NCI-H2196 (cell line): Measurements from ENCODE around the gene SURF6.
"Not testable (repeated sequence)": the region's sequence is repeated elsewhere in the genome, so short reads cannot be mapped to it uniquely, and the experiment has no call there.

Experiments
- DNase-seq: peaks from one replicate; lab custom pipeline; 2025; ENCODE audit not compliant: unreplicated experiment; lab: John Stamatoyannopoulos, UW

The SURF6 gene

GRCh38 chr9:133335924-133336811 lies at the start of gene SURF6:
SURF6 (minus strand) TSS chr9:133336188; CDS start chr9:133336132, 56 bp downstream.
- peak; percentile 95 for DNase-seq

DNA sequence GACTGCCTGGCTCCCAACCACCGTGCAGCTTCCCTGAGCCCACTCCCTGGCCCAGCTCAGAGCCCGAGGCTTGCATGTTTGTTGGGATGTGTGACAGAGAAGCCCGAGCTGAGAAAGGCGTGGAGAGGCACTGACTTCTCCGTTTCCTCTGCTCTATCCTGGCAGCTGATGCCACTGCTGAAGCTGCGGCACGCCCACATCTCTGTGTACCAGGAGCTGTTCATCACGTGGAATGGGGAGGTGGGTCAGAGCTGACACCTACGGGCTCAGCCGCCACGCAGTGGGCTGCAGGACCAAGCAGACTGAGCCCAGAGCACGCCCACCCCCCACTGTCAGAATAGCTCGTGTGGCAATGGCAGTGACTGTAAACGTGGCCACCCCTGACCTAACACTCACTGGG lies 49.5 kb upstream of the SURF6 start:
- no peak for DNase-seq

- DNase-seq = no peak
These were observed 48.8 kb upstream of the SURF6 start for GRCh38 chr9:133384736-133385321.

DNA sequence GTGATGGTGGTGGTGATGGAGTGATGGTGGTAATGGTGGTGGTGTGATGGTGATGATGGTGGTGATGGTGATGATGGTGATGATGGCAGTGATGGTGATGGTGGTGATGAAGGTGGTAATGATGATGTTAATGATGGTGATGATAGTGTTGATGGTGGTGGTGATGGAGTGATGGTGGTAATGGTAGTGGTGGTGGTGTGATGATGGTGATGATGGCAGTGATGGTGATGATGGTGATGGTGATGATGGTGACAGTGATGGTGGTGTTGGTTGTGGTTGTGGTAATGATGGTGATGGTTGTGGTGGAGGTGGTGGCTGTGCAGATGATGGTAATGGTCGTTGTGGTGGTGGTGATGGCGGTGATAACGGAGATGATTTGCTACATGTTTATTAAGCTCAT lies 47.5 kb upstream of the SURF6 start:
- no peak for DNase-seq

DNA sequence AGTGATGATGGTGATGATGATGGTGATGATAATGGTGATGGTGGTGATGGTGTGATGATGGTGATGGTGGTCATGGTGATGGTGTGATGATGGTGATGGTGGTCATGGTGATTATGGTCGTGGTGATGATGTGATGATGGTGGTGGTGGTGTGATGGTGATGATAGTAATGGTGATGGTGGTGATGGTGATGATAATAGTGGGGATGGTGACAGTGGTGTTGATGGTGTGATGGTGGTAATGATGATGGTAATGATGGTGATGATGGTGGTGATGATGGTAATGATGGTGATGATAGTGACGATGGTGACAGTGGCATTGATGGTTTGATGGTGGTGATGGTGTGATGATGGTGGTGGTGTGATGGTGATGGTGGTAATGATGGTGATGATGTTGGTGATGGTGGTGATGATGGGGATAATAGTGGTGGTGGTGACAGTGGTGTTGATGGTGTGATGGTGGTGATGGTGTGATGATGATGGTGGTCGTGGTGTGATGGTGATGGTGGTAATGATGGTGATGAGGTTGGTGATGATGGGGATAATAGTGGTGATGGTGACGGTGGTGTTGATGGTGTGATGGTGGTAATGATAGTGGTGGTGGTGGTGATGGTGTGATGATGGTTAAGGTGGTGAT lies 46.6 kb upstream of the SURF6 start:
- DNase-seq = no peak

DNA sequence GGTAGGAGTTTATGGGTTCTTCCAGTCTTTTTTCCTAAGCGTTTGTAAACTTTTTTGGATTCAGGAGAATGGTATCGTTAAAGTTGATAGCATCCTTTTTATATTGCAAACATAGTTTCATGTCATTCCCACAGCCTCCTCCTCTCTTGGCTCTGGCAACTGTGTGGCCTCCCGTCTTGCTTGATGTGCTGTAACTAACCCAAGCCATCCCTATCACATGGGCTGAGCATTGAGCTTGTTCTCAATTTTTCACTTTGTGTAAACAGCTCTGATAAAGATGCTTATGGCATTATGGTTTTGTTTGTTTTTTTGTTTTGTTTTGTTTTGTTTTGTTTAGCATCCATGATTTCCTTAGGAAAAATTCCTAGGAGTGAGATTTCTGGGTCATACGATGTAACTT lies 44.7 kb upstream of the SURF6 start:
- DNase-seq = no peak

GRCh38 chr9:133379153-133380086 lies 43.4 kb upstream of the SURF6 start:
- DNase-seq = no peak

DNA sequence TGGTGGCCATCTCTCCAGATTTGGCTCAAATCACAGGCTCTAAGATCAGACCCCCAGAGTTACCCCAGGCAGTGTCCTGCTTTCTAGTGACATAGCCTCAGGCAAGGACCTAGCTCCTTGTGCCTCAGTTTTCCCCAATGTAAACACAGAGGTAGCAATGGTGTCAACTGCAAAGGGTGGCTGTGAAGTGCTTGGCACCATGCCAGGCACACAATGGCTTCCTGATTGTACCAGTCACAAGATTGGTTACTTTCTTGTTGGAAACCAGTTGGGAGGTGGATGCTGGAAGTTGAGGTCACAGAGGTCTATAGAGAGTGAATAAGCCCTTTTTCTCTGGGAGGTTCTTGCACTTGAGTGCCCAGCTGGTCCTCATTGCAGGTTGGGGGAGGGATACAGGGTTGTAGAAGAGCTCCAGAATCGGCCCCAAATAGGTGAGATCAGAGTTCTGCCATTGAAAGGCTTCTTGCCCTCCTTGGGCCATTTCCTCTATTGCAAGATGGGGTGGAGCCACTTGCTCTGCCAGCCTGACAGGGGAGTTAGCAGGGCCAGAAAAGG lies 42.5 kb upstream of the SURF6 start:
- peak; percentile 24 for DNase-seq

DNA sequence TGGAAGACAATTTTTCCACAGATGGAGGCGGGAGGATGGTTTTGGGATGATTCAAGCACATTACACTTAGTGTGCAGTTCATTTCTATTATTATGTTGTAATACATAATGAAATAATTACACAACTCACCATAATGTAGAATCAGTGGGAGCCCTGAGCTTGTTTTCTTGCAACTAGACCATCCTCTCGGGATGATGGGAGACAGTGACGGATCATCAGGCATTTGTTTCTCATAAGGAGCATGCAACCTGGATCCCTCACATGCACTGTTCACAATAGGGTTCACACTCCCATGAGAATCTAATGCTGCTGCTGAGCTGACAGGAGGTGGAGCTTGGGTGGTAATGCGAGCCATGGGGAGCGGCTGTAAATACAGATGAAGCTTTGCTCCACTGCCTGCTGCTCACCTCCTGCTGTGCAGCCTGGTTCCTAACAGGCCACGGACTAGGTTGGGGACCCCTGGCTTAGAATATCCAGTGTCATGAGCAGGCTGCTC lies 41.8 kb upstream of the SURF6 start:
- no peak for DNase-seq

DNA sequence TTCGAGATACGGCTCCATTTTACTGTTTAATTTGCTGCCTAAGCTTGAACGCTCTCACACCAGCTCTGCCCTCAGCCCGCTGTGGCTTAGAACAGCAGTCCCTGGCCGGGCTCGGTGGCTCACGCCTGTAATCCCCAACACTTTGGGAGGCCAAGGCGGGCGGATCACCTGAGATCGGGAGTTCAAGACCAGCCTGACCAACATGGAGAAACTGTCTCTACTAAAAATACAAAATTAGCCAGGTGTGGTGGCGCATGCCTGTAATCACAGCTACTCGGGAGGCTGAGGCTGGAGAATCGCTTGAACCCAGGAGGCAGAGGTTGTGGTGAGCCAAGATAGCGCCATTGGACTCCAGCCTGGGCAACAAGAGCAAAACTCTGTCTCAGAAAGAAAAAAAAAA lies 41.3 kb upstream of the SURF6 start:
- DNase-seq = not testable (repeated sequence)

- peak; percentile 96 for DNase-seq
These were observed 40.0 kb upstream of the SURF6 start, which contains the start of the genes STKLD1 and SURF4 for GRCh38 chr9:133375724-133376654. STKLD1 (plus strand) TSS chr9:133376366; CDS start chr9:133376474, 108 bp downstream. SURF4 (minus strand) TSS chr9:133376060; CDS start chr9:133375969, 91 bp downstream.

GRCh38 chr9:133375116-133375723 lies 39.2 kb upstream of the SURF6 start:
- no peak for DNase-seq

DNA sequence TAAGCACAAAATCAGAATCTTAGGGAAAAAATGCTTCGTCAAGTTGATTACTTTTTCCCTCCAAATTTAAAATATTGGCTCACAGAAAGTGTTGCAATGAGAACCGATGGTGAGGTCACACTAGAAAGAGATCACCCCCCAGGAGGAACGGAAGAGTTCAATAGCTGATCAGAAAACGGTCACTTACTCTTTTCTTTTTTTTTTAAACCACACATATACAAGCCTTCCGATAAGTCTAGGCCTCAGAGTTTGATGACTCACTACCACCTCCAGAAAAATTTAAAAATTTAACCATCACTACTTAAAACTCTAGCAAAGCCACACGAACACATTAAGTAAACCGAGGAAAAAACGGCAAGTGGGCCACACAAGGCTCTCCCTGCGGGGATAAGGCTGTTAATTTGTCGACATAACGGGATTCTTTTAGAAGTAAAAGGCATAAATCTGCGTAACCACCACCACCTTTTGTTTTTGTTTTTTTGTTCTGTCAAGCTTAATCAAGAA lies 38.7 kb upstream of the SURF6 start:
- DNase-seq = no peak

DNA sequence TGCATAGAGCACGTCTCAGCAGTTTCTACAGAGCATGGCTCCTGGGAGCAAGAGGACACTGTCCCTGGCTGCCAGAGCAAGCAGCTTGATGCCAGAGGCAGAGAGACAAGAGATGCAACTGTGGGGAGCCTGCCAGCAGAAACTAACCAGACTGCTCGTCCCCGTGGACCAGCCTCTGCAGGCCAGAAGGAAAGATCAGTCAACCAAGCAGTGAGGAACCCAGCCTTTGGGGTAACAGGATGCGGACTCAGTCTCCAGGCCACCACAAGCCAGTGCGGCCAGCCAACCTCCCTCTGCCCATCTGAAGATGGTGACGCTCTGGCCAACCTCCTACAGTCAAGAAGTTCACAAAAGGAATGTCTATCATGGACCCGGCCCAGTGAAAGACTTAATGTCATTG lies 36.2 kb upstream of the SURF6 start:
- no peak for DNase-seq

- DNase-seq = no peak
These were observed 35.3 kb upstream of the SURF6 start for GRCh38 chr9:133371261-133371711.

DNA sequence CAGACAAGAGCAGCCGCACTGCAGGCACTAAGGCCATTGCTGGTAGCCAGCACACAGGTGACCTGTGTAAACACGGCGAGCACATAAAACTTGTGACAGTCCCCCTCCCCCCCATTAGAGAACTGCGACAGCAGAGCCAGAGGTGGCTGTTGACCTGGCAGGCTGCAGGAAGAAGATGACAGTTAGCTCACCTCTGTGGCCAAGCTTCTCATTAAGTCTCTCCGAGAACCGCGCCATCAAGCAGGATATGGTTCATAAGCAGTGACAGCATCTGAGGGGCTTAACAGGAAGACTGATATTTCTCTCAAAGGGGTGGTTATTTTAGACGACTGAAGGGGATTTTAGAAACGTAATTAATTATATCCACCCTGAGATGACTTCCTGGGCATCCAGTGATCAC lies 34.7 kb upstream of the SURF6 start:
- DNase-seq = no peak

DNA sequence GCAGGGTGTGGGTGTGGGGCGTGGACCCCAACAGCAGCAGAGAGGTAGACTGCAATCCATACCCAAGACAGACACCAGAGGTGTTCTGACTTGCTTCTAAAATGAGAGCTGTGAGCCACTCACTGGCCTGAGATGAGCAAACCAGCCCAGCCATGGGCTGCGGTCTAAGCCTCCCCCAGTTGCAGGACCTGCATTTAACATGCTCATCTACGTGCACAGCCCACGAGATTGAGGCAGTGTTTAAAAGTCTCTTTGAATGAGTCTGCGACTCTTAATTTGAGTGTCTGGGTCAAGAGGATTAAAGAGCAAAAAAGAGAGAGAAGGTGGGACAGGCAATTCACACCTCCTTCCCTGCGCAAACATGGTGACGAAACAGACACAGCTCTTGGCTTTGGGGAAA lies 33.9 kb upstream of the SURF6 start:
- DNase-seq = no peak

- no peak for DNase-seq
These were observed 33.4 kb upstream of the SURF6 start for GRCh38 chr9:133369422-133369821.
